Esophagus squamous epithelium (tissue), 4 donors: ENCODE results near the gene RBM3.

Experiments
- POLR2A ChIP-seq, 4 donors: fragments of 450-650 bp; IDR thresholded peaks; one replicate each; pipeline ENCODE4 v1.6.1; 2017; ENCODE audit warnings: antibody characterized with exemption in 4 of 4, mild to moderate bottlenecking in 4 of 4, moderate library complexity in 3 of 4
- TF ChIP-seq, protein P1 (sequence below), 6 experiments: fragments of 450-650 bp in 4 of 6; fragments of 200-600 bp in 2 of 6; sonication (generic) in 2 of 6; IDR thresholded peaks; one replicate each; pipeline ENCODE4 v1.5.1; 2016 to 2019; ENCODE audit warnings: antibody characterized with exemption in 6 of 6, mild to moderate bottlenecking in 4 of 6, moderate library complexity in 4 of 6

- TF ChIP-seq, protein P1, sequence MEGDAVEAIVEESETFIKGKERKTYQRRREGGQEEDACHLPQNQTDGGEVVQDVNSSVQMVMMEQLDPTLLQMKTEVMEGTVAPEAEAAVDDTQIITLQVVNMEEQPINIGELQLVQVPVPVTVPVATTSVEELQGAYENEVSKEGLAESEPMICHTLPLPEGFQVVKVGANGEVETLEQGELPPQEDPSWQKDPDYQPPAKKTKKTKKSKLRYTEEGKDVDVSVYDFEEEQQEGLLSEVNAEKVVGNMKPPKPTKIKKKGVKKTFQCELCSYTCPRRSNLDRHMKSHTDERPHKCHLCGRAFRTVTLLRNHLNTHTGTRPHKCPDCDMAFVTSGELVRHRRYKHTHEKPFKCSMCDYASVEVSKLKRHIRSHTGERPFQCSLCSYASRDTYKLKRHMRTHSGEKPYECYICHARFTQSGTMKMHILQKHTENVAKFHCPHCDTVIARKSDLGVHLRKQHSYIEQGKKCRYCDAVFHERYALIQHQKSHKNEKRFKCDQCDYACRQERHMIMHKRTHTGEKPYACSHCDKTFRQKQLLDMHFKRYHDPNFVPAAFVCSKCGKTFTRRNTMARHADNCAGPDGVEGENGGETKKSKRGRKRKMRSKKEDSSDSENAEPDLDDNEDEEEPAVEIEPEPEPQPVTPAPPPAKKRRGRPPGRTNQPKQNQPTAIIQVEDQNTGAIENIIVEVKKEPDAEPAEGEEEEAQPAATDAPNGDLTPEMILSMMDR (IDR thresholded peaks at IDR 0.05), result no peak
- no peak for TF ChIP-seq POLR2A (IDR thresholded peaks at IDR 0.05)
Observed at GRCh38 chrX:48617542-48618340, 43.5 kb downstream of the RBM3 start.
